Effector memory CD8-positive, alpha-beta T cell (primary cell): ENCODE results near the gene CDHR1.
"Not testable (repeated sequence)": the region's sequence is repeated elsewhere in the genome, so short reads cannot be mapped to it uniquely, and the experiment has no call there.

ENCODE experiments used
- ATAC-seq: fragments of 150-1000 bp; cut with Tn5 transposase; replicated peaks from 2 replicates; pipeline ENCODE4 v1.10.0; 2021; ENCODE audit warnings: mild to moderate bottlenecking, moderate library complexity
- DNase-seq, 3 experiments: peaks; one replicate each; pipeline ENCODE4 v3.0.0; 2021
- H3K27ac Mint-ChIP-seq, 2 donors: one replicate each; pipeline ENCODE4 v1.8.0; 2022; ENCODE audit warnings: mild to moderate bottlenecking in 2 of 2, mixed read lengths in 2 of 2, moderate library complexity in 2 of 2
- H3K27me3 Mint-ChIP-seq, 2 donors: one replicate each; pipeline ENCODE4 v1.8.0; 2022; ENCODE audit warnings: mixed read lengths in 2 of 2
- H3K36me3 Mint-ChIP-seq: one replicate; pipeline ENCODE4 v1.8.0; 2022; ENCODE audit warnings: mild to moderate bottlenecking, moderate library complexity, mixed read lengths; ENCODE audit not compliant: insufficient read depth
- H3K4me1 Mint-ChIP-seq, 2 donors: one replicate each; pipeline ENCODE4 v1.8.0; 2022; ENCODE audit warnings: low read depth in 2 of 2, mixed read lengths in 2 of 2
- H3K4me3 Mint-ChIP-seq, 2 donors: one replicate each; pipeline ENCODE4 v1.8.0; 2022; ENCODE audit warnings: mild to moderate bottlenecking in 2 of 2, mixed read lengths in 2 of 2, moderate library complexity in 2 of 2
- H3K9me3 Mint-ChIP-seq, 2 donors: one replicate each; pipeline ENCODE4 v1.8.0; 2022; ENCODE audit warnings: mixed read lengths in 2 of 2
- total RNA-seq, 9 experiments: gene quantifications; one replicate each; lab custom pipeline; 2026; lab: John Stamatoyannopoulos, UW

Gene CDHR1
- total RNA-seq, result 0.12 to 12.0 (median 2.0) reads per million in 9 experiments

DNA sequence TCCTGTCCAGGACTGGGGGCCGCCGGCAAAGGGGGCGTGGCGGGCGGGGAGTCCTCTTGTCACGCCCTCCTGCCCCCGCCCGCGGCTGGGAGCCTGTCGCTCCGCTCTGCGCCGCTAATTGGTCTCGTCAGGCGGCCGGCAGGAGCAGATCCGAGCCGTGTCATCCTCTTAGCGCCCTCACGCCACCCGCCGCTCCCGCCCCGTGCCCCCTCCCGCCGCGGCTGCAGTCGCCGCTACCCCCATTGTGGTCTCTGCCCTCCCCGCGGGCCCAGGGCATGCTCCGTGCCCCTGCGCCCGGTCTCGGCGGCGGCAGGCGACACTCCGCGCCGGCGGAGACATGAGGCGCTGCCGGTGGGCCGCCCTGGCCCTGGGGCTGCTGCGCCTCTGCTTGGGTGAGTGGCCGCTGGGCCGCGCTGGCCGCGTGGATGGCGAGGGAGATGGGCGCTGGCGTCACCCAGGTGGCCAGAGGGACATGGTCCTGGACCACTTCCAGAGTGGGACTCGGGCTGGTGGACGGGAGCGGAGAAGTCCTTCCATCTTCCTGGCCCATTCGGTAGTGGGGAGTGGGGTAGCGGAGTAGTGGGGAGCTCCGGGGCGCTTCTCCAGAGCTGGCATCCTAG lies at the start of gene CDHR1:
Gene CDHR1, plus strand, starts transcription at position 114 of the 620 bp plus-strand sequence. Its CDS starts 224 bp downstream, at position 338.
- H3K27me3 Mint-ChIP-seq, result no peaks in the 10 kb centered on the region
- H3K36me3 Mint-ChIP-seq, result peaks cover 2% of the 10 kb centered on the region
- peak within 1 kb of the TSS in 1 of 2 donors; percentile 17 for H3K27ac Mint-ChIP-seq
- peaks cover 23 to 36% of the 10 kb centered on the region in 2 donors for H3K4me1 Mint-ChIP-seq
- ATAC-seq (peak; percentile 72), DNase-seq (peak; percentile 36 to 52 (median 49))
- no peaks in the 10 kb centered on the region for H3K9me3 Mint-ChIP-seq
- peak within 1 kb of the TSS; percentile 72 to 75 for H3K4me3 Mint-ChIP-seq

- H3K4me1 Mint-ChIP-seq, result no peaks in the 10 kb centered on the region
- ATAC-seq (no peak), DNase-seq (no peak)
- H3K27ac Mint-ChIP-seq, result peak overlapping the region in 1 of 2 donors; percentile 25
- no peaks in the 10 kb centered on the region for H3K9me3 Mint-ChIP-seq
- H3K27me3 Mint-ChIP-seq, result no peaks in the 10 kb centered on the region
- H3K36me3 Mint-ChIP-seq, result peaks cover 99% of the 10 kb centered on the region
- H3K4me3 Mint-ChIP-seq, result no peak overlapping the region
These were observed 47.0 kb upstream of the CDHR1 start for GRCh38 chr10:84147347-84147746.

GRCh38 chr10:84148006-84148597 lies 46.2 kb upstream of the CDHR1 start:
- ATAC-seq, result peak; percentile 74
- H3K36me3 Mint-ChIP-seq, result peaks cover 99% of the 10 kb centered on the region

GRCh38 chr10:84149854-84150253 lies 44.5 kb upstream of the CDHR1 start:
- Mint-ChIP-seq H3K36me3 (peaks cover 99% of the 10 kb centered on the region), H3K9me3 (no peaks in the 10 kb centered on the region), H3K4me1 (no peaks in the 10 kb centered on the region), H3K4me3 (no peak overlapping the region), H3K27ac (no peak overlapping the region), H3K27me3 (no peaks in the 10 kb centered on the region)
- ATAC-seq, result no peak
- no peak for DNase-seq

More at GRCh38 chr10:84148006-84148597, 46.2 kb upstream of the CDHR1 start:
- DNase-seq, result peak in 2 of 3 experiments; percentile 9 to 12
- not testable (repeated sequence) for H3K9me3 Mint-ChIP-seq, H3K4me1 Mint-ChIP-seq, H3K27me3 Mint-ChIP-seq, H3K4me3 Mint-ChIP-seq, H3K27ac Mint-ChIP-seq

GRCh38 chr10:84152769-84153168 lies 41.6 kb upstream of the CDHR1 start:
- peaks cover 84% of the 10 kb centered on the region for H3K36me3 Mint-ChIP-seq
- H3K4me1 Mint-ChIP-seq, result peaks cover 8 to 9% of the 10 kb centered on the region in 2 donors
- DNase-seq (no peak), ATAC-seq (no peak)
- peak overlapping the region in 1 of 2 donors; percentile 72 for H3K27ac Mint-ChIP-seq
- H3K27me3 Mint-ChIP-seq, result no peaks in the 10 kb centered on the region
- H3K4me3 Mint-ChIP-seq, result no peak overlapping the region
- H3K9me3 Mint-ChIP-seq, result no peaks in the 10 kb centered on the region

- peaks cover 58% of the 10 kb centered on the region for H3K36me3 Mint-ChIP-seq
- DNase-seq, result no peak
- no peaks in the 10 kb centered on the region for H3K9me3 Mint-ChIP-seq
- peak overlapping the region; percentile 16 to 60 for H3K27ac Mint-ChIP-seq
- no peak overlapping the region for H3K4me3 Mint-ChIP-seq
- ATAC-seq, result no peak
- peaks cover 9 to 10% of the 10 kb centered on the region in 2 donors for H3K4me1 Mint-ChIP-seq
- H3K27me3 Mint-ChIP-seq, result no peaks in the 10 kb centered on the region
These were observed 38.8 kb upstream of the CDHR1 start for GRCh38 chr10:84155521-84155920.

DNA sequence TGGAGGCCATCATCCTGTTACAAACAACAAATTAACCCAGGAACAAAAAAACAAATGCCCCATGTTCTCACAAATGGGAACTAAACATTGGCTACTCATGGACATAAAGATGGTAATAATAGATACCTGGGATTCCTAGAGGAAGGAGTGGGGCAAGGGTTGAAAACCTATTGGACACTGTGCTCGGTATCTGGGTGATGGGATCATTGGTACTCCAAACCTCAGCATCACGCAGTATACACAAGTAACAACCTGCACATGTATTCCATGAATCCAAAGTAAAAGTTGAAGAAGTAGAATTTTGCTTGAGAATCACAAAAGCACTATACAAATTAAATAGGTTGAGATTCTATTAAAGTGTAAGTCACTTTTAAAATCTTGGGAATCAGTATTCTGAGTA lies 38.3 kb upstream of the CDHR1 start:
- DNase-seq, result no peak

DNA sequence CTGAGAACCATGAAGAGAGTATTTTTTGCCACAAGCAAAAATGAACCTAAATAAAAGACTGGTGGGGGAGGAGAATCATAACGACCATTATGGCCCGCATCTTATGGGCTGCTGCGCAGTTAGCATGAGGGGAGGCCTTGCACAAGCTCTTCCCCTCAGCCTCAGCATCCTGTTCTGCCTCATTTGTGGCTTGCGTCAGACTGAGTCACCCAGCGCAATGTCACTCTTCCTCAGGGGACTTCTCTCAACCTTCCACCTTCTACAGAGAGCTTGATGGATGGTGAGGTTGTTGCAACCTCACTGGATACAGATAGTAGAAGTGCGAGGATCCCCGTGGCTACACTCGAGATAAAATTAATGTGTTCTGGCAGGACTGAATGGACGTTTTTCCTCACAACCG lies 37.6 kb upstream of the CDHR1 start:
- Mint-ChIP-seq H3K4me1 (peaks cover 9 to 10% of the 10 kb centered on the region in 2 donors), H3K27me3 (no peaks in the 10 kb centered on the region), H3K9me3 (no peaks in the 10 kb centered on the region), H3K4me3 (peak overlapping the region in 1 of 2 donors; percentile 5), H3K36me3 (peaks cover 45% of the 10 kb centered on the region), H3K27ac (peak overlapping the region; percentile 83 to 87)
- peak; percentile 100 for ATAC-seq
- peak; percentile 25 to 47 (median 39) for DNase-seq

More for the DNA sequence above, 38.3 kb upstream of the CDHR1 start:
- peaks cover 9 to 10% of the 10 kb centered on the region in 2 donors for H3K4me1 Mint-ChIP-seq
- H3K27ac Mint-ChIP-seq, result peak overlapping the region in 1 of 2 donors; percentile 87
- H3K36me3 Mint-ChIP-seq, result peaks cover 53% of the 10 kb centered on the region
- no peaks in the 10 kb centered on the region for H3K9me3 Mint-ChIP-seq
- no peaks in the 10 kb centered on the region for H3K27me3 Mint-ChIP-seq
- no peak overlapping the region for H3K4me3 Mint-ChIP-seq
- ATAC-seq, result no peak

DNA sequence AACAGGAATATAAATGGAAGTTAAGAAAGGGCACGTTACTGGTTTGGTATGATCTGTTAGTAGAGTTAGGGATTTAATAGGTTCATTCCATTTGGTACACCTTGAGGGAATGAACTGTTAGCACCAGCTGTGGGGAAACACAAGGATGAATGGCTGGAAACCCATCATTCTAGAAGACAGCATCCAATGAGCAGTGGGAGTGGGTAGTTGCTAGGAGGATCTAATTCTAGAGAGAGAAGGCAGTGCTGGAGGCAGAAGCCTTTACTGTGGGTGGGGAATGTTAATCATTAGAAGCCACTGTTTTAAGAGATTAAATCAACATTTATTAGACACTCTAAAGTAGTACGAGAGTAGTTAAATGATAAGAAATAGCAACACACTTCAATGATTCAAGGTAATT lies 36.3 kb upstream of the CDHR1 start:
- Mint-ChIP-seq H3K27ac (peak overlapping the region; percentile 38 to 87), H3K36me3 (peaks cover 32% of the 10 kb centered on the region), H3K4me1 (peaks cover 9 to 10% of the 10 kb centered on the region in 2 donors)

GRCh38 chr10:84158550-84158949 lies 35.8 kb upstream of the CDHR1 start:
- Mint-ChIP-seq H3K9me3 (no peaks in the 10 kb centered on the region), H3K4me3 (no peak overlapping the region), H3K27ac (peak overlapping the region in 1 of 2 donors; percentile 38), H3K4me1 (peaks cover 9 to 10% of the 10 kb centered on the region in 2 donors), H3K36me3 (peaks cover 27% of the 10 kb centered on the region), H3K27me3 (peaks cover 3 to 8% of the 10 kb centered on the region in 2 donors)
- DNase-seq (no peak), ATAC-seq (no peak)

More for the DNA sequence above, 36.3 kb upstream of the CDHR1 start:
- Mint-ChIP-seq H3K4me3 (no peak overlapping the region), H3K27me3 (peaks cover 0 to 3% of the 10 kb centered on the region in 2 donors), H3K9me3 (no peaks in the 10 kb centered on the region)
- ATAC-seq (no peak), DNase-seq (no peak)

DNA sequence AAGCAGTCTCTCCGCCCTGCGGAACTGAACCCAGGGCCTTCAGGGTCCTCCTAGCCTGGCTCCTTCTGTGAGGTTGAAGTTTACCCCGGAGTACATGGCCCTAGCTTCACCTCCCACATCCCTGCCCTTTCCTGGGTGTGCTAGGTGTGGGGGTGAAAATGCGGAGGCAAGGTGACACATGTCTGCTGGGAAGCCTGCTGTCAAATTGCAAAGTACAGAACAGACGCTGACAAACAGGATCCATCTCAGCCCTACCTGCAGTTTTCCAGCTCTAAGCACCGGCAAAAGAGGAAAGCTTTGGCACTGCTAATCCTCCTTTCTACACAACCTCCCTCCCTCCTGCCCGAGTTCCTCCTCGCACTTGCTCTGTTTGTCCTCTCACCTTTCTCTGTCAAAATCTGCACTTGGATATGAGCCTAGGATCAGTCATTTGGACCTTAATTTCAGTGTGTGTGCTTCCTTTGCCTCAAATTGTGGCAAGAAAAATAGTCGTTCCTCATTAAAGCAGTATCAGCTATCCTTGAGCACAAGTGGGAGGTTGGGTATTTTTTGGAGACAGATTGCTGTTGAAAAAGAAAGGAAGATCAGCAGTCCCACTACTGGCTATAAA lies 35.2 kb upstream of the CDHR1 start:
- DNase-seq, result no peak
- H3K4me1 Mint-ChIP-seq, result peaks cover 9 to 10% of the 10 kb centered on the region in 2 donors
- H3K27me3 Mint-ChIP-seq, result peaks cover 7 to 14% of the 10 kb centered on the region in 2 donors
- no peak overlapping the region for H3K4me3 Mint-ChIP-seq
- no peak overlapping the region for H3K27ac Mint-ChIP-seq
- no peak for ATAC-seq
- H3K9me3 Mint-ChIP-seq, result no peaks in the 10 kb centered on the region
- H3K36me3 Mint-ChIP-seq, result peaks cover 21% of the 10 kb centered on the region

GRCh38 chr10:84160663-84161362 lies 33.5 kb upstream of the CDHR1 start:
- Mint-ChIP-seq H3K4me3 (no peak overlapping the region), H3K27ac (no peak overlapping the region), H3K36me3 (peaks cover 6% of the 10 kb centered on the region), H3K27me3 (peaks cover 7 to 16% of the 10 kb centered on the region in 2 donors), H3K9me3 (no peaks in the 10 kb centered on the region), H3K4me1 (peaks cover 9 to 10% of the 10 kb centered on the region in 2 donors)
- no peak for DNase-seq
- ATAC-seq, result no peak

GRCh38 chr10:84163996-84164395 lies 30.3 kb upstream of the CDHR1 start:
- DNase-seq, result no peak
- no peak for ATAC-seq
- Mint-ChIP-seq H3K27ac (no peak overlapping the region), H3K4me1 (peaks cover 0 to 2% of the 10 kb centered on the region in 2 donors), H3K36me3 (no peaks in the 10 kb centered on the region), H3K9me3 (no peaks in the 10 kb centered on the region), H3K27me3 (peaks cover 7 to 16% of the 10 kb centered on the region in 2 donors), H3K4me3 (no peak overlapping the region)
